NCI-H1092 treated with DMSO at 0.1 percent for 48 hours (cell line): Measurements from ENCODE around the gene SPATA2L.
"Not testable (repeated sequence)": the region's sequence is repeated elsewhere in the genome, so short reads cannot be mapped to it uniquely, and the experiment has no call there.

Experiments used
- DNase-seq: peaks from one replicate; lab custom pipeline; 2025; lab: John Stamatoyannopoulos, UW

Gene SPATA2L

DNA sequence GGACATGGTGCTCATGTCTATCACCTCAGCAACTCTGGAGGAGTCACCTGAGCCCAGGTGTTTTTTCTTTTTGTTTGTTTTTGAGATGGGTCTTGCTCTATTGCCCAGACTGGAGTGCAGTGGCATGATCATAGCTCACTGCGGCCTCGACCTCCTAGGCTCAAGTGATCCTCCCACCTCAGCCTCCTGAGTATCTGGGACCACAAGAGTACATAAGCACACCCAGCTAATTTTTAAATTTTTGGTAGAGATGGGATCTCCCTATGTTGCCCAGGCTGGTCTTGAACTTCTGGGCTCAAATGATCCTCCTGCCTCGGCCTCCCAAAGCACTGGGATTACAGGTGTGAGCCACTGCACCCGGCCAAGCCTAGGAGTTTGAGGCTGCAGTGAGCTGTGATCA lies 11.9 kb downstream of the SPATA2L start:
- DNase-seq = not testable (repeated sequence)

- DNase-seq = no peak
Observed at GRCh38 chr16:89689142-89689541, 12.4 kb downstream of the SPATA2L start.

- DNase-seq = no peak
Observed at GRCh38 chr16:89688395-89688794, 13.1 kb downstream of the SPATA2L start.

- DNase-seq = peak; percentile 47
Observed at GRCh38 chr16:89687092-89687940, 14.2 kb downstream of the SPATA2L start.

DNA sequence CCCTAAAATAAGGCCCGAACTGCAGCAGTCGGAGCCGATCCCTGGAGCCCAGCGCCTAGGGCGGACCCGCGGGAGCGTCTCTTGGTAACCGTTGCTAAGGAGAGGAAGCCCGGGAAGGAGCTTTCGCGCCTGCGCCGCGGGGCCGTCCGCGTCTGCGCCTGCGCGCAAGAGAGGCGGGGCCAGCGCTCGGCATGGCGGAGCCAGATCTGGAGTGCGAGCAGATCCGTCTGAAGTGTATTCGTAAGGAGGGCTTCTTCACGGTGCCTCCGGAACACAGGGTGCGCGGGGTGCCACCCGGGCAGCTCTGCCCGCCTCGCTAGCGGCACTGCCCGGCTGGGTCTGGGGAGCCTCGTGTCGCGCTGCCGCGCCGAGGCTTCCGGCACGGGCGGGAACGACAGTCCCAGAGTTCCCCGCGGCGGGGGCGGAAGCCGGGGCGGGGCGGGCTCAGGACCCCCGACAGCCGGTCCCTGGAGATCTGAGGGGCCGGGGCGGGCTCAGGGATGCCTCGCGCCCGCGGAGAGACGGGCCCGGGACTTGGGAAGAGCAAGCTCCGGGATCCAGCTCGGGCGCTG lies 14.9 kb downstream of the SPATA2L start, which contains the start of gene CDK10:
Gene CDK10, plus strand, starts transcription at position 170 of the 572 bp plus-strand sequence. Its CDS starts 22 bp downstream, at position 192.
- peak; percentile 94 for DNase-seq

DNA sequence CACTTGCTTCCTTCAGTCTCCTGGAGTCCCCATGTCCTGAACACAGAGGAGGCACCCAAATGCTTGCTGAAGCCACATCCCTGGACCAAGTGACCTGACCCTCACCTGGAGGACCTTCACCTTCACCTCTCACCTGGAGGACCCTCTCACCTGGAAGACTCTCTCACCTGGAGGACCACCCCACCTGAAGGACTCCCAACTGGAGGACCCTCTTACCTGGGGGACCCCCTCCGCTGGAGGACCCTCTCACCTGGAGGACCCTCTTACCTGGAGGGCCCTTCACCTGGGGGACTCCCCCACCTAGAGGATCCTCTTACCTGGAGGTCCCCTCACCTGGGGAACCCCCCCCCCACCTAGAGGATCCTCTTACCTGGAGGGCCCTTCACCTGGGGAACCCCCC lies 15.6 kb downstream of the SPATA2L start:
- no peak for DNase-seq

DNA sequence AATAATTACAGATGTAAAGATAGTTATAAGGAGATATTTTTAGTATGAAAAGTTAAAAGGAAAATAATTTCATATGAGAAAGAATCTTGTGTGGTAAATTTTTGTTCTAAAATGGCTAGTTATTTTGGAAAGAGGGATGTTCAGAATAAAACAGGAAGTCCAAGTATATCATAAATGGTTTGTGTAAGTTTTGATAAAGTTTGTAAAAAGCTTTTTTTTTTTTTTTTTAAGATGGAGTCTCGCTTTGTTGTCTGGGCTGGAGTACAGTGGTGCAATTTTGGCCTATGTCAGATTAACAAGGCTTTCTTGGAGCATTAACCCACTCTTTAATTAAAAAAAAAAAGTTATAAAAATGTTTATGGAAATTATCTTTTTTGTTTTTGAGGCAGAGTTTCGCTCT lies 23.2 kb downstream of the SPATA2L start:
- DNase-seq = no peak

DNA sequence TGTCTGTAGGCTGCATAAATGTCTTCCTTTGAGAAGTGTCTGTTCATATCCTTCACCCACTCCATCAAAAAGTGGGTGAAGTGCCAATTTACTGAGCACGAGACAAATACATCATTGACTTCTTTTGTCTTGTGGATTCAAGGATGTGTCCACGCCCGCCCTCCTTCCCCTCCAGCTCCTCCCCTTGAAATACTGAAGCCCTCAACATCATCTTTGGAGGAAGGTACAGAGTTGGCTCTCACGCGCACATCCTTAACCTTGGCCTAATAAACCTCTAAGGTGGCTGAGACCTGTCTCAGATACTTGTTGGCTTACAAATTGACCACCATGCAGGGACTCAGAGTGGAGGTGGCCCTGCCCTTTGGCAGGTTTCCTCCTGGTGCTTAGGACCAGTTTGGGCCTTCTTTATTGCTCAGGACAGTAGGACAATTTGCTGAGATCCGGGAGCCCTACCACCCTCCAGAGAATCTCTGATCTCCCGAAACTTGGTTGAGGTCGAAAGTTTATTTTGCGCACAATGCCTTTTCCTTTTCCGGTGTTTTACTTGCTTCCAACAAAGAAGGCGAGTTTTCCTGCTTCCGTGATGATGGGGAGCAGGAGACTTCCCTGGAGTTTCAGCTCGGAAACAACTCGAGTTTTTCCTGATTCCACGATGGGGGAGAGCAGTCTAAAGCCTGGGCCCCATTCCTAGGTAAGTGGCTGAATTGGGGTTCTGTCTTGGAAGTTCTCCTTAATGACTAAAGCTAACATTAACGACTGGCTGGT lies 29.1 kb downstream of the SPATA2L start:
- no peak for DNase-seq

DNA sequence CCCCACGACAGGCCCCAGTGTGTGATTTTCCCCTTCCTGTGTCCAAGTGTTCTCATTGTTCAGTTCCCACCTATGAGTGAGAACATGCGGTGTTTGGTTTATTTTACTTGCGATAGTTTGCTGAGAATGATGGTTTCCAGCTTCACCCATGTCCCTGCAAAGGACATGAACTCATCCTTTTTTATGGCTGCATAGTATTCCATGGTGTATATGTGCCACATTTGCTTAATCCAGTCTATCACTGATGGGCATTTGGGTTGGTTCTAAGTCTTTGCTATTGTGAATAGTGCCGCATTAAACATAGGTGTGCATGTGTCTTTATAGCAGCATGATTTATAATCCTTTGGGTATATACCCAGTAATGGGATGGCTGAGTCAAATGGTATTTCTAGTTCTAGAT lies 29.9 kb downstream of the SPATA2L start:
- DNase-seq = not testable (repeated sequence)

- DNase-seq = no peak
Observed at GRCh38 chr16:89670496-89671431, 30.7 kb downstream of the SPATA2L start.

DNA sequence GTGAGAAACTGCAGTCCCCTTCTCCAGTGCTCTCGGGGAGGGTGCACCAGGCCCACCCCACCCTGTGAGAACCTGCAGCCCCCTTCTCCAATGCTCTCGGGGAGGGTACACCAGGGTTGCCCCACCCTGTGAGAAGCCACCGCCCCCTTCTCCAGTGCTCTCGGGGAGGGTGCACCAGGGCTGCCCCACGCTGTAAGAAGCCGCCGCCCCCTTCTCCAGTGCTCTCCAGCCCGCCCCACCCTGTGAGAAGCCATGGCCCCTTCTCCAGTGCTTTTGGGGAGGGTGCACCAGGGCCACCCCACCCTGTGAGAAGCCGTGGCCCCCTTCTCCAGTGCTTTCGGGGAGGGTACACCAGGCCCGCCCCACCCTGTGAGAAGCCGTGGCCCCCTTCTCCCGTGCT lies 31.8 kb downstream of the SPATA2L start:
- no peak for DNase-seq

GRCh38 chr16:89668790-89669158 lies 32.7 kb downstream of the SPATA2L start:
- no peak for DNase-seq

GRCh38 chr16:89667633-89668032 lies 33.9 kb downstream of the SPATA2L start:
- DNase-seq = no peak

DNA sequence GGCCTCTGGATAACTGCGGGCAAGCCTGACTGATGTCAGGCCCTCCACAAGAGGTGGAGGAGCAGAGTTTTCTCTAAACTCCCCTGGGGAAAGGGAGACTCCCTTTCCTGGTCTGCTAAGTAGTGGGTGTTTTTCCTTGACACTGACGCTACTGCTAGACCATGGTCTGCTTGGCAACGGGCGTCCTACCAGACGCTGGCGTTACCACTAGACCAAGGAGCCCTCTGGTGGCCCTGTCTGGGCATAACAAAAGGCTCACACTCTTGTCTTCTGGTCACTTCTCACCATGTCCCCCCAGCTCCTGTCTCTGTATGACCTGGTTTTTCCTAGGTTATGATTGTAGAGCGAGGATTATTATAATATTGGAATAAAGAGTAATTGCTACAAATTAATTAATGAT lies 34.5 kb downstream of the SPATA2L start:
- not testable (repeated sequence) for DNase-seq

DNA sequence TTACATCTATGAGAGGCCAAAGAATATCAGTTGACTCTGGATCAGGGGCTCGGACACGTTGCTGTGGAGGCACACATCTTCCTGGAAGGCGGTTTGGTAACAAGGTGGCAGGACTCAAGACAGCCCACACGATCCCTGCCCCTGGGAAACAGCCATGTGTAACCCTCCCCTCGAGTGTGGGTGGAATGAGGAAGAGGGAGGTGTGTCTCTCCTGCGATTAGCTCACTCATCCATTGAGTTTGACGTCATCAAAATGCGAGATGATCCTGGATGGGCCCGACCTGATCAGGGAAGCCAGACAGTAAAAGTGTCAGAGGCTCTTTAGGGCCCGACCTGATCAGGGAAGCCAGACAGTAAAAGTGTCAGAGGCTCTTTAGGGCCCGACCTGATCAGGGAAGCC lies 37.3 kb downstream of the SPATA2L start:
- not testable (repeated sequence) for DNase-seq

- DNase-seq = no peak
Observed at GRCh38 chr16:89661215-89661614, 40.3 kb downstream of the SPATA2L start.

DNA sequence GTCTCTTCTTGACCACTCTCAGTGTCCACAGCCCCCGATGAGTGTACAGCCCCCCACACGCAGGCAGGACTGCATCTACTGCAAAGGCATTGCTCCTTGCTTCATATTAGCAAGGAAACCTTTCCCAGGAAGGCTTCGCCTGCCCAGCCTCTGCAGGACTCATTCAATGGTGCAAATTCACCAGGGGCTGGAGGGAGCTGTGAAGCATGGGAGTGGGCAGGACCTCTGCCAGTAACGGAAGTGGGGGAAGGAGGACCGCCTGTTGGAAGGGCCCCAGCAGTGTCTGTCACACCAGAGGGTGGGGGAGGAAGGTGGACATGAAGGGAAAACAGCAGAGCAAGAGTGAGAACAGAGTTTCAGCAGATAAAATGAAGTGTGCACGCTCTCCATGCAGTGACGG lies 41.4 kb downstream of the SPATA2L start:
- no peak for DNase-seq

GRCh38 chr16:89658221-89658879 lies 43.2 kb downstream of the SPATA2L start:
- peak; percentile 56 for DNase-seq

DNA sequence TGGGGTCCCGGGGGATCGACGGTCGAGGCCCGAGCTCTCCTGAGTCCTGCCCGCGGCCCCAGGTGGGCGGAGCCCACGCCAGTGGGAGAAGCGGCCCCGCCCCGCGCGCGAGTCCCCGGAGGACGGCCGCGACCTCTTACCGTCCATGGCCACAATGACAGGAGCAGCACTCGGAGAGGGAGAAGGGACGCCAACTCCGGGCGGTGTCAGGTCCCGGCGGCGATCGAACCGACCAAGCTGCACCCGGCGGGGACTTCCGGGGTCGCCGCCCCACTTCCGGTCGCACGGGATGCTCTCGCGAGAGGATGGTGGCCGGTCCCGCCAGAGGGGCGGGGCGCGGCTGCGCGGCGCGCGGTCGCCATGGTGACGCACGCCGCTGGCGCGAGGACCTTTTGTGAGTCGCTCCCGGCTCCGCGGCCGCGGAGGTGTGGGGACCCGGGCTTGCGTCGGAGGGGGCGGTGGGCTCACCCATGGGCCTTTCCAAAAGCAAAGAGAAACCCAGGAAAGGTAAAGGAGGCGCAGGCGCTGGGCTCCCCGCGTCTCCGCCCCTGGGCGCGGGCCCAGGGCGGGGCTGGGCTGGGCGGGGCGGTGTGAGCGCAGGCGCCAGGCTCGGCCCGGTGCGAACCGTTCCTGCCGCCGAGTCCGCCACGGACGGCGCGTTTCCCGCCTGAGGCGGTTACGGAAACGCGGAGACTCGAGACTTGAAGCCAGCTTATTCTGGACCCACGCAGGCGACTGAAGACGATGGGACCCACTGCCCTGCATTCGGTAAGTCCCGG lies 43.9 kb downstream of the SPATA2L start, which contains the start of the genes CHMP1A and SPATA33:
Gene CHMP1A, minus strand, starts transcription at position 267 of the 779 bp plus-strand sequence. Its CDS starts 120 bp downstream, at position 147.
Gene SPATA33, plus strand, starts transcription at position 395 of the 779 bp plus-strand sequence. Its CDS starts 76 bp downstream, at position 471.
- peak; percentile 80 for DNase-seq
